Left cardiac atrium (tissue), 4 donors: ENCODE measurements around the gene SAP25. TPM values are rescaled to one million over a fixed set of nuclear protein-coding genes. Genes with fewer than 3 reads are reported as not detected.
"Not testable (repeated sequence)": the region's sequence is repeated elsewhere in the genome, so short reads cannot be mapped to it uniquely, and the experiment has no call there.

Experiments
- ATAC-seq, 2 donors: fragments of 200-7000 bp; cut with Tn5 transposase; one replicate each; pipeline ENCODE4 v1.9.1; 2020; ENCODE audit warnings: mild to moderate bottlenecking in 2 of 2, moderate library complexity in 2 of 2
- DNase-seq: peaks from one replicate; pipeline ENCODE4 v3.0.0-alpha.2; 2020
- intact Hi-C, 2 donors: fragments of 100-400 bp; cut with DNase I; formaldehyde crosslinking; loops; one replicate each; pipeline versions ENCODE4 v1.14.1 to v1.15.1; 2022 to 2023
- total RNA-seq, 2 donors: library from RNA; stranded (reverse); fragmentation: NEBNext Ultra II Directional; extraction: Animal tissue kit (Norgen Biotek cat#: 25700); gene quantifications; one replicate each; pipeline ENCODE4 v1.2.1, GENCODE V29; 2021
- donor health status: DM: no; HTN: yes; CAD: no.
- donor health status: DM: no; HTN: yes; CAD: no; lungs with severe emphysema.
- donor health status: DM: yes; HTN: yes; CAD: no.
- donor health status: Dilated cardiomyopathy.

SAP25 gene
- total RNA-seq, 2 donors from 2014 or later = 0.58 to 1.5 TPM

GRCh38 chr7:100546129-100546925, 27.4 kb downstream of the SAP25 start:
- no peak for DNase-seq
- intact Hi-C loops = loop anchor here in 1 of 2 donors (5.0 kb wide), 1 partner anchor 69 kb away; the partner anchor contains the start of gene TSC22D4
- peak in 1 of 2 donors; percentile 28 for ATAC-seq

GRCh38 chr7:100545360-100546128, 28.2 kb downstream of the SAP25 start:
- ATAC-seq (peak; percentile 77 to 90), DNase-seq (peak; percentile 52)
- intact Hi-C loops = loop anchor here in 1 of 2 donors (5.0 kb wide), 1 partner anchor 68 kb away; the partner anchor contains the start of gene TSC22D4

- DNase-seq (no peak), ATAC-seq (peak in 1 of 2 donors; percentile 28)
- intact Hi-C loops = loop anchor here in 1 of 2 donors (5.0 kb wide), 1 partner anchor 68 kb away; the partner anchor contains the start of gene TSC22D4
Observed at GRCh38 chr7:100544967-100545359, 28.7 kb downstream of the SAP25 start.

GRCh38 chr7:100544386-100544785, 29.3 kb downstream of the SAP25 start:
- DNase-seq = no peak
- ATAC-seq = no peak
- intact Hi-C loops = no loop called here

GRCh38 chr7:100543586-100543985, 30.1 kb downstream of the SAP25 start:
- ATAC-seq = no peak
- DNase-seq = no peak
- intact Hi-C loops = no loop called here

GRCh38 chr7:100541309-100541708, 32.4 kb downstream of the SAP25 start:
- ATAC-seq, DNase-seq, intact Hi-C loops: not testable (repeated sequence)

- no peak for ATAC-seq
- DNase-seq = no peak
- intact Hi-C loops = no loop called here
Observed at GRCh38 chr7:100540073-100540723, 33.5 kb downstream of the SAP25 start.

- intact Hi-C loops = no loop called here
- peak in 1 of 2 donors; percentile 1 for ATAC-seq
- no peak for DNase-seq
Observed at GRCh38 chr7:100539436-100540006, 34.2 kb downstream of the SAP25 start.

GRCh38 chr7:100538654-100539435, 34.9 kb downstream of the SAP25 start, which contains the start of gene AGFG2:
TSS of gene AGFG2 (plus strand) at chr7:100539203. CDS start at chr7:100539347, 144 bp downstream.
- ATAC-seq (peak; percentile 99 to 100), DNase-seq (peak; percentile 100)
- intact Hi-C loops = no loop called here

GRCh38 chr7:100538348-100538653, 35.4 kb downstream of the SAP25 start:
- DNase-seq (no peak), ATAC-seq (no peak)
- intact Hi-C loops = no loop called here

GRCh38 chr7:100536695-100537094, 37.0 kb downstream of the SAP25 start:
- ATAC-seq, DNase-seq, intact Hi-C loops: not testable (repeated sequence)

- DNase-seq, intact Hi-C loops, ATAC-seq: not testable (repeated sequence)
Observed at GRCh38 chr7:100535982-100536381, 37.7 kb downstream of the SAP25 start.

GRCh38 chr7:100532165-100533022, 41.3 kb downstream of the SAP25 start:
- intact Hi-C loops = no loop called here
- ATAC-seq (no peak), DNase-seq (no peak)

GRCh38 chr7:100528108-100528866, 45.4 kb downstream of the SAP25 start:
- ATAC-seq, DNase-seq, intact Hi-C loops: not testable (repeated sequence)

- intact Hi-C loops, ATAC-seq, DNase-seq: not testable (repeated sequence)
Observed at GRCh38 chr7:100523192-100523591, 50.5 kb downstream of the SAP25 start.
